ENCODE results near the gene GLIS1. TPM values are rescaled to one million over a fixed set of nuclear protein-coding genes. Genes with fewer than 3 reads are reported as not detected.

The GLIS1 gene
- total RNA-seq, 1 donor from 2014 or later, result not detected

DNA sequence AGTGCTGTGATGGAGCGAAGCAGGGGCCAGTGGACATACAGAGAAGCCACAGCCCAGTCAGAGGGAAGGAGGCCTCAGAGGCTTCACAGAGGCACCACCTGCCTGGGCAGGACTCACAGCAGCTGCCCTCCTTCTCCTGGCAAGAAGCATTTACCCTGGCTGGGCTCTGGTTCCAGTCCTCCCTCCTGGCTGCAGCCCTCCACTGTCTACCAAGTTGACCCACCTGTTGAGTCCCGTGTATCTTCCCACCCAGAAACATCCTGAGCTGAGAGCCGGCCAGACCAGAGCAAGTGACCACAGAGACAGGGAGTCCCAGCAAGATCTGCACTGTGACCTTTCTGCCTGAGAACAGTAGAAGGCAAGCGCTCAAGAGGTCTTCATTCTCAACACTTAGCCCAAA is 49.7 kb downstream of the GLIS1 start:
- no peak for DNase-seq (ENCODE audit: low spot score in 2 of 2)
- Histone ChIP-seq H3K4me1 (no peaks in the 10 kb centered on the region), H3K27me3 (no peaks in the 10 kb centered on the region), H3K9me3 (no peaks in the 10 kb centered on the region), H3K36me3 (no peaks in the 10 kb centered on the region), H3K4me3 (no peak overlapping the region), H3K27ac (no peak overlapping the region)
- TF ChIP-seq, protein P1, sequence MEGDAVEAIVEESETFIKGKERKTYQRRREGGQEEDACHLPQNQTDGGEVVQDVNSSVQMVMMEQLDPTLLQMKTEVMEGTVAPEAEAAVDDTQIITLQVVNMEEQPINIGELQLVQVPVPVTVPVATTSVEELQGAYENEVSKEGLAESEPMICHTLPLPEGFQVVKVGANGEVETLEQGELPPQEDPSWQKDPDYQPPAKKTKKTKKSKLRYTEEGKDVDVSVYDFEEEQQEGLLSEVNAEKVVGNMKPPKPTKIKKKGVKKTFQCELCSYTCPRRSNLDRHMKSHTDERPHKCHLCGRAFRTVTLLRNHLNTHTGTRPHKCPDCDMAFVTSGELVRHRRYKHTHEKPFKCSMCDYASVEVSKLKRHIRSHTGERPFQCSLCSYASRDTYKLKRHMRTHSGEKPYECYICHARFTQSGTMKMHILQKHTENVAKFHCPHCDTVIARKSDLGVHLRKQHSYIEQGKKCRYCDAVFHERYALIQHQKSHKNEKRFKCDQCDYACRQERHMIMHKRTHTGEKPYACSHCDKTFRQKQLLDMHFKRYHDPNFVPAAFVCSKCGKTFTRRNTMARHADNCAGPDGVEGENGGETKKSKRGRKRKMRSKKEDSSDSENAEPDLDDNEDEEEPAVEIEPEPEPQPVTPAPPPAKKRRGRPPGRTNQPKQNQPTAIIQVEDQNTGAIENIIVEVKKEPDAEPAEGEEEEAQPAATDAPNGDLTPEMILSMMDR (IDR thresholded peaks at IDR 0.05), result no peak
- intact Hi-C loops (cut with DNase I), result no loop called here

DNA sequence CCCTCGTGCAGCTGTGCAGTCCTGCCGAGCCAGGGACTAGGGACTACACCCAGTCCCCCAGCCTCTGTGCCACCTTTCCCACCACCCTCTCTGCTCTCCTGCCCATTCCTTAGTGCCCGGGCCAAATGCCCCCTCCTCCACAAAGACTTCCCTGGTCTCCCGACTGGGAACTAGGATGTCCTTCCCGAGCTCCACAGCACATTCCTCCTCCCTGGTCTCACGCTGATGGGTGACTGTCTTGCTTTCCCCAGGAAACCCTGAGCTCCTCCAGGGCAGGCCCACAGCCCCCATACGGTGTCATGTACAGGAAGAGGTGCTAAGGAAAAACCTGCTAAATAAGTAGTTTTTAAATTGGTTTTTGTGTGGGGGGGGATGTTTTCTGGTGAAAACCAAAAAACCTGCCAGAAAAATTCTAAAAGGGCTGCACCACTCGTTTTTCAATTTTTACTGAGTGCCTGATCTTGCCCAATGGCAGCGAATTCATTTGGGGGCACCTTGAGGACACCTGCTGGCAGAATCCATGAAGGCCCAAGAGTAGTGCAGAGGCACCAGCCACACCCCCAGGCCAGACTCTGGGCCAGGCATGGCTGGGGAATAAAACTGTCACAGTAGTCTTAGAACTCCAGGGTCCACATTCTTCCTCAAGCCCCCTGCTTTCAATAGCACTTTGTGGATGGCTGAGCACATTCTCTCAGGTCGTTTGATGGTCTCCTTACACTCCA is 50.4 kb downstream of the GLIS1 start:
- no peaks in the 10 kb centered on the region for H3K9me3 ChIP-seq
- H3K4me1 ChIP-seq, result no peaks in the 10 kb centered on the region
- no peaks in the 10 kb centered on the region for H3K36me3 ChIP-seq
- H3K27me3 ChIP-seq, result no peaks in the 10 kb centered on the region
- TF ChIP-seq, protein P1 (IDR thresholded peaks at IDR 0.05), result no peak
- no peak overlapping the region for H3K4me3 ChIP-seq
- intact Hi-C loops (cut with DNase I), result no loop called here
- no peak overlapping the region for H3K27ac ChIP-seq
- no peak for DNase-seq (ENCODE audit: low spot score in 2 of 2)

DNA sequence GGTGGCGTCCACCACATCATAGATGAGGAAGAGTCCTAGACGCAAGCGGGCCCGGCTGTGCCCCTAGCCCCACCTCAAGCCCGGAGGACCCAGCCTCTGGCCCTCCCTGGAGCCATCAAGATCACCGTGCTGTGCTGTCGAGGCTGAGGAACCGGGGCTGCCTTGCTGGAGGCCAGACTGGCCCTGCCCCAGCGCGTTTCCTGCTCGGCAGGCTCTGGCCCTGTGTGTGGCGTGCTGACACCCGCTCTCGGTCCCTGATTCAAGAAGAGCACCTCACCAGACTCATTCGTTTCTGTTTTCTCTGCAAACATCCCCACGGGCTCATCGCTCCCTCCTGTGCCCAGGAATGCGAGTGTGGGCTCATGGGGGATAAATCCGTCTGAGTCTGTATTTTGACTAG is 51.1 kb downstream of the GLIS1 start:
- H3K27ac ChIP-seq, result no peak overlapping the region
- H3K4me1 ChIP-seq, result no peaks in the 10 kb centered on the region
- no peaks in the 10 kb centered on the region for H3K36me3 ChIP-seq
- TF ChIP-seq, protein P1 (IDR thresholded peaks at IDR 0.05), result no peak
- H3K27me3 ChIP-seq, result no peaks in the 10 kb centered on the region
- H3K9me3 ChIP-seq, result no peaks in the 10 kb centered on the region
- intact Hi-C loops (cut with DNase I), result no loop called here
- no peak for DNase-seq (ENCODE audit: low spot score in 2 of 2)
- no peak overlapping the region for H3K4me3 ChIP-seq

DNA sequence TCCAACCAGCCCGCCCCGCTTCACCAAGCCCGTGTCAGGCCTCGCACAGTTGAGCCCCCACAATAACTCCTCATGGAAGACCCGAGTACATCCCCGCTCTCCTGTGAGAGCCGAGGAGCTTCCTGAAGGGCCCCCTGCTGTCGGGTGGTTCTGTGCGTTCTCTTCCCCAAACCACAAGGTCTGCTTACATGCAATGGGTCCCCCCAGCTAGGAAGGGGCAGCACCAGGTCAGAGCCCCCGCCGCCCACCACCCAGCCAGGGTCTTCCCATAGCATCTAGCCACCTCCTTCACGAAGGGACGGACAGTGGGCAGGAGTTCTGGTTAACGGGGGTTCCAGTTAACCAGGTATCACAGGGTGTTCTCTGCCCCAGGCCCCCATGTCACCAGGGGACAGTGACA is 51.5 kb downstream of the GLIS1 start:
- H3K4me1 ChIP-seq, result no peaks in the 10 kb centered on the region
- intact Hi-C loops (cut with DNase I), result no loop called here

DNA sequence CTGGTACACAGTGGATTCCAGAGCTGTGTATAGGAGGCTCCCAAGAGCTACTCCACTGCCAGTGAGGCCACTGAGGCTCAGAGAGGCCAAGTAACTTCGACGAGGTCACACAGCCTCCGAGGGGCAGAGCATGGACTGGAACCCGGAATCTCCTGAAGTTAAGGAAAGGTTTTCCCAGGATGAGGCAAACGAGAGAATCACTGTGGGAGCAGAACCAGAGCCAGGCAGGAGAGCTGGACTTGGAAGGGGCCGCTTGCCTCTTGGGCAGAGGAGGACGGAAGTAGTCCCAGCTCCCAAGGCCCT is 52.0 kb downstream of the GLIS1 start:
- Histone ChIP-seq H3K4me3 (no peak overlapping the region), H3K27ac (no peak overlapping the region), H3K27me3 (no peaks in the 10 kb centered on the region), H3K4me1 (no peaks in the 10 kb centered on the region), H3K9me3 (no peaks in the 10 kb centered on the region), H3K36me3 (no peaks in the 10 kb centered on the region)
- TF ChIP-seq, protein P1 (IDR thresholded peaks at IDR 0.05), result no peak
- DNase-seq (ENCODE audit: low spot score in 2 of 2), result no peak
- intact Hi-C loops (cut with DNase I), result no loop called here

More for the DNA sequence above, 51.5 kb downstream of the GLIS1 start:
- no peaks in the 10 kb centered on the region for H3K9me3 ChIP-seq
- H3K4me3 ChIP-seq, result no peak overlapping the region
- TF ChIP-seq, protein P1 (IDR thresholded peaks at IDR 0.05), result no peak
- DNase-seq (ENCODE audit: low spot score in 2 of 2), result no peak
- no peaks in the 10 kb centered on the region for H3K27me3 ChIP-seq
- H3K36me3 ChIP-seq, result no peaks in the 10 kb centered on the region
- H3K27ac ChIP-seq, result no peak overlapping the region
